Measurements from ENCODE around the gene SRSF7.

The SRSF7 gene

GRCh38 chr2:38700881-38701458, 50.2 kb downstream of the SRSF7 start:
- H3K4me3 ChIP-seq (ENCODE audit: low read length), result no peak overlapping the region
- DNase-seq (ENCODE audit: low read depth), result no peak
- TF ChIP-seq, protein P1, sequence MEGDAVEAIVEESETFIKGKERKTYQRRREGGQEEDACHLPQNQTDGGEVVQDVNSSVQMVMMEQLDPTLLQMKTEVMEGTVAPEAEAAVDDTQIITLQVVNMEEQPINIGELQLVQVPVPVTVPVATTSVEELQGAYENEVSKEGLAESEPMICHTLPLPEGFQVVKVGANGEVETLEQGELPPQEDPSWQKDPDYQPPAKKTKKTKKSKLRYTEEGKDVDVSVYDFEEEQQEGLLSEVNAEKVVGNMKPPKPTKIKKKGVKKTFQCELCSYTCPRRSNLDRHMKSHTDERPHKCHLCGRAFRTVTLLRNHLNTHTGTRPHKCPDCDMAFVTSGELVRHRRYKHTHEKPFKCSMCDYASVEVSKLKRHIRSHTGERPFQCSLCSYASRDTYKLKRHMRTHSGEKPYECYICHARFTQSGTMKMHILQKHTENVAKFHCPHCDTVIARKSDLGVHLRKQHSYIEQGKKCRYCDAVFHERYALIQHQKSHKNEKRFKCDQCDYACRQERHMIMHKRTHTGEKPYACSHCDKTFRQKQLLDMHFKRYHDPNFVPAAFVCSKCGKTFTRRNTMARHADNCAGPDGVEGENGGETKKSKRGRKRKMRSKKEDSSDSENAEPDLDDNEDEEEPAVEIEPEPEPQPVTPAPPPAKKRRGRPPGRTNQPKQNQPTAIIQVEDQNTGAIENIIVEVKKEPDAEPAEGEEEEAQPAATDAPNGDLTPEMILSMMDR (conservative IDR thresholded peaks at IDR 0.05; ENCODE audit: low read length), result no peak

GRCh38 chr2:38700113-38700785, 50.9 kb downstream of the SRSF7 start:
- H3K4me3 ChIP-seq (ENCODE audit: low read length), result no peak overlapping the region
- DNase-seq (ENCODE audit: low read depth), result no peak
- TF ChIP-seq, protein P1 (conservative IDR thresholded peaks at IDR 0.05; ENCODE audit: low read length), result no peak

- no peak overlapping the region for H3K4me3 ChIP-seq (ENCODE audit: low read length)
- no peak for DNase-seq (ENCODE audit: low read depth)
- TF ChIP-seq, protein P1 (conservative IDR thresholded peaks at IDR 0.05; ENCODE audit: low read length), result no peak
These were observed 52.6 kb downstream of the SRSF7 start for GRCh38 chr2:38698467-38699003.

DNA sequence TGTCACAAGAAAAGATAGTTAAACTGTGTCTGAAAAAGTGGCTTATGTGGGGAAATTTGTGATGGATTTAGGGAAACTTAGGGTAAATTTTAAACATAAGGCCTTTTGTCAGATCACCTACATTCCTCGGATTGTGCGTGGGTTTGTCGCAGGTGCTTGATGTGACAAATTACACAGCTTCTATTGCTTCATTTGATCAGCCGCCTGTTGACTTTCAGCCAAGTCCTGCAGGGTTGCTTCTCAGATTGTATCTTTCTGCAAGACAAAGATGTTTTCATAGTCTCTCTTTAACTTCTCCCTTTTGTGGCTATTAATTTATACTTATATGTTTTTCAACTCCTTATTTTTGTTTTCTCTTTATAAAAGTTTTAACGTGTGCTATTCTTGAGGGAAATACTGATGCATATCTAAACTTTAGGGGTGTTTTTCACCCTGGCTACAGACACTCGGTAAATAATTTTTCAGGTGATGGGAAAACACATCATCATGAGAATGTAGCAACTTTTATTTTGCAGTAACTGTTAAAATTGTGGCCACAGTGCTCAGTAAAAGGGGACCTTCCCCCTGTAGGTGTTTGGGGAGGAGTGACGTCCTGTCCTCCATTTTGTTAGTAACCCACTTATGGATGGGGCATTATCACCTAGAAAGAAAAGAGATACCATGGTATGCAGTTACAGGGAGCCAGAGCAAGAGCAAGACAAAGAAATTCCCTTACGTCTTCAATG, 53.9 kb downstream of the SRSF7 start:
- no peak overlapping the region for H3K4me3 ChIP-seq (ENCODE audit: low read length)
- DNase-seq (ENCODE audit: low read depth), result no peak
- TF ChIP-seq, protein P1 (conservative IDR thresholded peaks at IDR 0.05; ENCODE audit: low read length), result no peak

All from AG10803 (cell line).